Measurements from ENCODE around the gene NUDT17. TPM values are rescaled to one million over a fixed set of nuclear protein-coding genes. Genes with fewer than 3 reads are reported as not detected.

NUDT17 gene
- total and polyA plus RNA-seq, 2 of the 8 experiments (the other 6 are each of a cell fraction or from before 2014, with no cell fraction given): 2.7 to 4.1 TPM

DNA sequence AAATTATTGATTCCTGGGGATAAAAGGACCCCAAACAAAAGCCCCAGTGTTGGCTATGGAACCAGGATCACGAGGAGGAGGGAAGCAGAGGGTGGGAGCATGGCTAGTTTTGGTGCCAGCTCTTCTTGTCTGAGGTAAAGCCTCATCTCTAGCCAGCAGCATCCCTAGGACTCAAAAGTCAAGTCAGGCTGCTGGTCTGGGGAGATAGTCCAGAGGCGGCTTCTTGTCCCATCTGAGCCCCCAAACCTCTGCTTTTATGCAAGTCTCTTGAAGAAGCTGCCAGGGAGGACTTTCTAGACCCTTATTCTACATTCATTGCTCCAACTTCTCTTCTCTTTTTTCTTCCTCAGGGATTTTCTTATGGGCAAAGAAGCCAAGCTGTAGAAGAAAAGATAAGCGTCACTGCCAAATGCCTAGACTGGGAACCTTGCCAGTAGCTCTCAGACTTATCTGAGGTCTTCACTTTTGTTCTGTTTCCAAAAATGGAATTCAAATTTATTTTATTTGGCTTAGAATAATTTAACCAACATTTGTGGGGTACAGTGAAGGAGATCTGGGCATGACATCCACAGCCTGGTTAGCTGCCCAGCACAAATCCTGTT is 47.2 kb downstream of the NUDT17 start:
- H3K23me2 ChIP-seq (ENCODE audit: low read depth, low read length): no peaks in the 10 kb centered on the region

More for the DNA sequence above, 47.2 kb downstream of the NUDT17 start:
- WGBS, 2 experiments (ENCODE audit: extremely low coverage in 1 of 2, insufficient coverage in 1 of 2, insufficient read length in 1 of 2, insufficient replicate concordance in 2 of 2, low coverage in 1 of 2, low lambda C conversion rate in 2 of 2, missing lambda C conversion rate in 1 of 2): 89% methylated on average over 3 of the region's 3 CpGs; no CpG with 5 or more reads in 1 of the 2 experiments
- FAIRE-seq (no peak), DNase-seq (ENCODE audit: low read depth in 1 of 2, low spot score in 2 of 2) (no peak)
- Histone ChIP-seq H4K8ac (ENCODE audit: extremely low read depth, insufficient read depth, low read length) (no peak overlapping the region), H3K23ac (ENCODE audit: insufficient read length) (no peak overlapping the region), H4K20me1 (replicated peaks in 1 of 2; ENCODE audit: control insufficient read depth in 1 of 2, insufficient read depth in 2 of 2, low read length in 2 of 2) (no peaks in the 10 kb centered on the region), H2AK5ac (ENCODE audit: low read depth, low read length) (no peak overlapping the region), H3K18ac (ENCODE audit: extremely low read depth, low read length) (no peak overlapping the region), H2AFZ (ENCODE audit: low read length) (peak overlapping the region; percentile 88), H2BK20ac (ENCODE audit: low read length) (no peak overlapping the region), H4K5ac (ENCODE audit: insufficient read length, low read depth, low read length) (no peak overlapping the region), H3K4ac (replicated peaks; ENCODE audit: insufficient read length, low read depth, low read length) (no peak overlapping the region), H3K27me3 (replicated peaks in 1 of 4; ENCODE audit: control insufficient read depth in 3 of 4, extremely low read depth in 1 of 4, insufficient read depth in 3 of 4, low read length in 3 of 4) (no peaks in the 10 kb centered on the region), H3K79me2 (ENCODE audit: control insufficient read depth in 1 of 2, insufficient read depth in 2 of 2, low read length in 2 of 2) (no peaks in the 10 kb centered on the region), H3K4me3 (ENCODE audit: extremely low read depth in 1 of 4, insufficient read depth in 2 of 4, low read depth in 3 of 4, low read length in 4 of 4) (peak overlapping the region in 3 of 4 experiments; percentile 2 to 48 (median 3); a peak in 3 of 8 replicates), H3K9ac (replicated peaks in 1 of 4; ENCODE audit: extremely low read depth in 1 of 4, low read depth in 3 of 4, low read length in 3 of 4) (no peak overlapping the region), H4K91ac (replicated peaks; ENCODE audit: insufficient read length, low read length) (no peak overlapping the region), H3K56ac (replicated peaks; ENCODE audit: insufficient read length, low read depth, low read length) (no peak overlapping the region), H3K9me3 (ENCODE audit: insufficient read depth in 2 of 2, low read depth in 1 of 2, low read length in 1 of 2) (no peaks in the 10 kb centered on the region), H3K79me1 (ENCODE audit: low read depth, low read length) (no peaks in the 10 kb centered on the region), H3K14ac (ENCODE audit: insufficient read length) (no peak overlapping the region), H2BK5ac (ENCODE audit: low read depth, low read length) (0 out of 2 replicates have a peak overlapping the region, but pooled peaks have one; percentile 57), H3K4me2 (ENCODE audit: insufficient read depth in 1 of 2, low read depth in 2 of 2, low read length in 2 of 2) (peak overlapping the region; percentile 30 to 57; a peak in 3 of 4 replicates), H3K4me1 (replicated peaks in 1 of 4; ENCODE audit: control insufficient read depth in 3 of 4, insufficient read depth in 4 of 4, low read length in 3 of 4) (peaks cover 0 to 6% (median 4%) of the 10 kb centered on the region in 4 experiments; a peak in 3 of 7 replicates), H3K36me3 (ENCODE audit: control insufficient read depth in 2 of 4, insufficient read depth in 4 of 4, low read length in 3 of 4) (no peaks in the 10 kb centered on the region), H2BK12ac (ENCODE audit: low read depth, low read length) (0 out of 2 replicates have a peak overlapping the region, but pooled peaks have one; percentile 27), H3K27ac (ENCODE audit: low read depth, low read length) (no peak overlapping the region), H2BK15ac (ENCODE audit: low read length) (peak overlapping the region; percentile 19; the same call in 1 of the 2 replicates), H2BK120ac (replicated peaks; ENCODE audit: low read depth, low read length) (no peak overlapping the region)
- ChIA-PET POLR2A (ENCODE audit: partially characterized antibody) (interaction anchor here (0.5 to 2.1 kb wide), 13 partner anchors 10 to 159 kb away, joined by 3 to 8 read pairs (median 3); partner anchors contain the start of genes NUDT17 and PEX11B), CTCF (ENCODE audit: partially characterized antibody) (interaction anchor here (0.7 to 8.7 kb wide), 33 partner anchors 9 to 143 kb away, joined by 3 to 146 read pairs (median 8); partner anchors contain the start of genes ANKRD34A, ITGA10, LIX1L and NUDT17)
- no peak for TF ChIP-seq RFX5 (IDR thresholded peaks at IDR 0.05; ENCODE audit: borderline replicate concordance, low read depth, low read length)
- no peak for TF ChIP-seq FOSL1 (IDR thresholded peaks at IDR 0.05; ENCODE audit: insufficient read depth, low read depth, low read length)
- TF ChIP-seq POLR2A (IDR thresholded peaks at IDR 0.05; ENCODE audit: control extremely low read depth in 1 of 2, low read depth in 2 of 2, low read length in 2 of 2): no peak
- no peak for TF ChIP-seq ASH2L (IDR thresholded peaks at IDR 0.05; ENCODE audit: low read length)
- no peak for TF ChIP-seq BCL11A (IDR thresholded peaks at IDR 0.05; ENCODE audit: low read depth in 2 of 2, low read length in 2 of 2)
- no peak for TF ChIP-seq TCF12 (IDR thresholded peaks at IDR 0.05; ENCODE audit: low read depth, low read length)
- no peak for TF ChIP-seq SIX5 (IDR thresholded peaks at IDR 0.05; ENCODE audit: low read depth, low read length)
